CD4-positive, alpha-beta T cell (primary cell): Measurements from ENCODE around the gene MEAK7. TPM values are rescaled to one million over a fixed set of nuclear protein-coding genes. Genes with fewer than 3 reads are reported as not detected.

Experiments
- ATAC-seq: fragments of 200-7000 bp; cut with Tn5 transposase; one replicate; pipeline ENCODE4 v1.10.0; 2022; ENCODE audit warnings: mild to moderate bottlenecking; ENCODE audit not compliant: poor library complexity
- CTCF ChIA-PET: fragments of 350-600 bp; sonication (Branson Sonifier 250); formaldehyde crosslinking; loops from one replicate; lab custom pipeline; 2021; ENCODE audit warnings: antibody characterized with exemption, inconsistent platforms; lab: Charles Lee
- POLR2A ChIA-PET: fragments of 350-600 bp; sonication (Branson Sonifier 250); formaldehyde crosslinking; loops from one replicate; lab custom pipeline; 2021; ENCODE audit warnings: antibody characterized with exemption, inconsistent platforms; lab: Charles Lee
- DNase-seq, 14 experiments: peaks; one replicate each; pipeline ENCODE4 v3.0.0-alpha.2; 2013 to 2020; ENCODE audit warnings: mixed read lengths in 2 of 14
- H3K27ac ChIP-seq, 2 donors: one replicate each; pipeline versions ENCODE4 v1.5.1 to v1.7.0; 2013; ENCODE audit warnings: low read length in 2 of 2, low read depth in 1 of 2, mild to moderate bottlenecking in 1 of 2
- H3K27me3 ChIP-seq, 2 experiments: 1 replicate in 1 of 2; 2 replicates in 1 of 2; pipeline versions ENCODE4 v1.6.1 to v1.7.0; 2013; ENCODE audit warnings: low read length in 2 of 2, control low read depth in 1 of 2, mild to moderate bottlenecking in 1 of 2, moderate library complexity in 1 of 2; ENCODE audit not compliant: insufficient read depth in 2 of 2, control insufficient read depth in 1 of 2
- H3K36me3 ChIP-seq: one replicate; pipeline ENCODE4 v1.6.1; 2013; ENCODE audit warnings: low read length, control low read depth; ENCODE audit not compliant: insufficient read depth
- H3K4me1 ChIP-seq: one replicate; pipeline ENCODE4 v1.6.1; 2013; ENCODE audit warnings: low read length, control low read depth; ENCODE audit not compliant: insufficient read depth
- H3K4me3 ChIP-seq: one replicate; pipeline ENCODE4 v1.5.1; 2013; ENCODE audit warnings: mild to moderate bottlenecking, low read length, moderate library complexity
- H3K9me3 ChIP-seq, 2 experiments: 1 replicate in 1 of 2; 2 replicates in 1 of 2; pipeline versions ENCODE4 v1.6.1 to v1.7.0; 2013; ENCODE audit warnings: low read length in 2 of 2, mild to moderate bottlenecking in 2 of 2, control low read depth in 1 of 2, moderate library complexity in 1 of 2; ENCODE audit not compliant: control insufficient read depth in 1 of 2, insufficient read depth in 1 of 2
- H3K27ac Mint-ChIP-seq: one replicate; pipeline ENCODE4 v1.8.0; 2020; ENCODE audit warnings: mixed read lengths
- H3K27me3 Mint-ChIP-seq: one replicate; pipeline ENCODE4 v1.8.0; 2021; ENCODE audit warnings: mixed read lengths
- H3K36me3 Mint-ChIP-seq: one replicate; pipeline ENCODE4 v1.8.0; 2021; ENCODE audit warnings: low read depth, mixed read lengths
- H3K4me1 Mint-ChIP-seq: one replicate; pipeline ENCODE4 v1.8.0; 2021; ENCODE audit warnings: low read depth, mixed read lengths
- H3K4me3 Mint-ChIP-seq: one replicate; pipeline ENCODE4 v1.8.0; 2020; ENCODE audit warnings: mild to moderate bottlenecking, mixed read lengths
- H3K9me3 Mint-ChIP-seq: one replicate; pipeline ENCODE4 v1.8.0; 2020; ENCODE audit warnings: mixed read lengths
- intact Hi-C, 2 experiments: fragments of 100-400 bp; cut with DNase I in 1 of 2; cut with micrococcal nuclease in 1 of 2; formaldehyde crosslinking; loops; one replicate each; pipeline versions ENCODE4 v1.15.1 to v1.9.0; 2023 to 2025; cut with DNase I, micrococcal nuclease
- total RNA-seq, 174 experiments: library from RNA in 2 of 174; stranded (reverse) in 2 of 174; gene quantifications; one replicate each; pipeline ENCODE4 v1.2.3 and lab custom pipeline; 2021 to 2026
- TF ChIP-seq, protein P1 (sequence below): fragments of 200-600 bp; IDR thresholded peaks from one replicate; pipeline ENCODE4 v1.8.0; 2022; ENCODE audit warnings: antibody characterized with exemption, mild to moderate bottlenecking

The MEAK7 gene
- total RNA-seq, 2 experiments from 2014 or later, result 1.9 to 3.7 TPM

DNA sequence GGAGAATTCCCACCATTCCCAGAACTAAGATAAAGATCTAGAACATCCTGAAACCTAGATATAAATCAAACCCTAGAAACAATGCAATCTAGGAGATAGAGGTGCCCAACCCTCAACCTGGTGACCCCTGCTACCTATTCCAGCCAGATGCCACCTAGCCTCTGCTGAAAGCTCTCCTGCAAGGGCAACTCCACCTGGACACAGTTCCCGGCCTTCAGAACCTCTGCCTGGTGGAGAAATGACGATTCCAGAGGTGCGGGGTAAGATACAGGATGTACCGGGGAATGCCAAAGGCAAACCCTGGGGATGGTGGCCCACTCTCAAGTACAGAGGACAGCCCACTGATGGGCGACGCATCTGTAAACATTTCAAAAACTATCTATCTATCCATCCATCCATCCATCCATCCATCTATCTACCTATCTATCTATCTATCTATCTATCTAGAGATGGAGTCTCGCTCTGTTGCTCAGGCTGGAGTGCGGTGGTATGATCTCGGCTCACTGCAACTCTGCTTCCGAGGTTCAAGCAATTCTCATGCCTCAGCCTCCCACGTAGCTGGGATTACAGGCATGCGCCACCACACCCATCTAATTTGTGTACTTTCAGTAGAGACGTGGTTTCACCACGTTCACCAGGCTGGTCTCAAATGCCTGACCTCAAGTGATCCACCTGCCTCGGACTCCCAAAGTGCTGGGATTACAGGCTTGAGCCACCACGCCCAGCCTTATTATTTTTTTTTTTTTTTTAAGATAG, 19.0 kb downstream of the MEAK7 start:
- H3K36me3 ChIP-seq, result peaks cover 67% of the 10 kb centered on the region
- TF ChIP-seq, protein P1, sequence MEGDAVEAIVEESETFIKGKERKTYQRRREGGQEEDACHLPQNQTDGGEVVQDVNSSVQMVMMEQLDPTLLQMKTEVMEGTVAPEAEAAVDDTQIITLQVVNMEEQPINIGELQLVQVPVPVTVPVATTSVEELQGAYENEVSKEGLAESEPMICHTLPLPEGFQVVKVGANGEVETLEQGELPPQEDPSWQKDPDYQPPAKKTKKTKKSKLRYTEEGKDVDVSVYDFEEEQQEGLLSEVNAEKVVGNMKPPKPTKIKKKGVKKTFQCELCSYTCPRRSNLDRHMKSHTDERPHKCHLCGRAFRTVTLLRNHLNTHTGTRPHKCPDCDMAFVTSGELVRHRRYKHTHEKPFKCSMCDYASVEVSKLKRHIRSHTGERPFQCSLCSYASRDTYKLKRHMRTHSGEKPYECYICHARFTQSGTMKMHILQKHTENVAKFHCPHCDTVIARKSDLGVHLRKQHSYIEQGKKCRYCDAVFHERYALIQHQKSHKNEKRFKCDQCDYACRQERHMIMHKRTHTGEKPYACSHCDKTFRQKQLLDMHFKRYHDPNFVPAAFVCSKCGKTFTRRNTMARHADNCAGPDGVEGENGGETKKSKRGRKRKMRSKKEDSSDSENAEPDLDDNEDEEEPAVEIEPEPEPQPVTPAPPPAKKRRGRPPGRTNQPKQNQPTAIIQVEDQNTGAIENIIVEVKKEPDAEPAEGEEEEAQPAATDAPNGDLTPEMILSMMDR, result no peak
- H3K27ac Mint-ChIP-seq, result no peak overlapping the region
- no peak overlapping the region for H3K27ac ChIP-seq
- H3K4me1 ChIP-seq, result no peaks in the 10 kb centered on the region
- CTCF ChIA-PET, result no interaction called here
- H3K27me3 Mint-ChIP-seq, result no peaks in the 10 kb centered on the region
- no peak overlapping the region for H3K4me3 Mint-ChIP-seq
- no peaks in the 10 kb centered on the region for H3K27me3 ChIP-seq
- no peaks in the 10 kb centered on the region for H3K9me3 ChIP-seq
- H3K9me3 Mint-ChIP-seq, result no peaks in the 10 kb centered on the region
- ATAC-seq (no peak), DNase-seq (no peak)
- POLR2A ChIA-PET, result no interaction called here
- intact Hi-C loops, result no loop called here
- H3K4me1 Mint-ChIP-seq, result no peaks in the 10 kb centered on the region
- no peak overlapping the region for H3K4me3 ChIP-seq
- H3K36me3 Mint-ChIP-seq, result peaks cover 48% of the 10 kb centered on the region

GRCh38 chr16:84484579-84485254, 19.7 kb downstream of the MEAK7 start:
- H3K27ac ChIP-seq, result no peak overlapping the region
- Mint-ChIP-seq H3K36me3 (peaks cover 43% of the 10 kb centered on the region), H3K4me1 (no peaks in the 10 kb centered on the region), H3K4me3 (no peak overlapping the region), H3K27me3 (no peaks in the 10 kb centered on the region), H3K27ac (no peak overlapping the region), H3K9me3 (no peaks in the 10 kb centered on the region)
- no peaks in the 10 kb centered on the region for H3K9me3 ChIP-seq
- H3K27me3 ChIP-seq, result no peaks in the 10 kb centered on the region
- intact Hi-C loops, result loop anchor here in 1 of 2 experiments (5.0 kb wide), 1 partner anchor 207 kb away; no protein-coding TSS in a partner anchor
- TF ChIP-seq, protein P1, result peak; percentile 28
- H3K4me1 ChIP-seq, result no peaks in the 10 kb centered on the region
- H3K36me3 ChIP-seq, result peaks cover 72% of the 10 kb centered on the region
- no peak overlapping the region for H3K4me3 ChIP-seq
- ChIA-PET POLR2A (no interaction called here), CTCF (no interaction called here)
- peak in 1 of 14 experiments; percentile 21 for DNase-seq
- ATAC-seq, result no peak

- Histone ChIP-seq H3K4me1 (no peaks in the 10 kb centered on the region), H3K36me3 (peaks cover 69% of the 10 kb centered on the region), H3K9me3 (no peaks in the 10 kb centered on the region), H3K4me3 (no peak overlapping the region), H3K27ac (no peak overlapping the region), H3K27me3 (no peaks in the 10 kb centered on the region)
- DNase-seq, result no peak
- Mint-ChIP-seq H3K4me3 (no peak overlapping the region), H3K9me3 (no peaks in the 10 kb centered on the region), H3K4me1 (no peaks in the 10 kb centered on the region), H3K36me3 (peaks cover 38% of the 10 kb centered on the region), H3K27me3 (no peaks in the 10 kb centered on the region), H3K27ac (no peak overlapping the region)
- POLR2A ChIA-PET, result no interaction called here
- CTCF ChIA-PET, result interaction anchor here (0.7 kb wide), 1 partner anchor 207 kb away, joined by 3 read pairs; no protein-coding TSS in a partner anchor
- intact Hi-C loops, result loop anchor here in 1 of 2 experiments (5.0 kb wide), 1 partner anchor 207 kb away; no protein-coding TSS in a partner anchor
- no peak for ATAC-seq
- TF ChIP-seq, protein P1, result no peak
Observed at GRCh38 chr16:84483882-84484565, 20.4 kb downstream of the MEAK7 start.
